ENCODE data around the gene SH3PXD2A. TPM values are rescaled to one million over a fixed set of nuclear protein-coding genes. Genes with fewer than 3 reads are reported as not detected.

The SH3PXD2A gene
- total and polyA plus RNA-seq, 10 of the 15 experiments (the other 5 are each of a cell fraction or from before 2014, with no cell fraction given): 0.63 to 14.0 (median 4.4) TPM

DNA sequence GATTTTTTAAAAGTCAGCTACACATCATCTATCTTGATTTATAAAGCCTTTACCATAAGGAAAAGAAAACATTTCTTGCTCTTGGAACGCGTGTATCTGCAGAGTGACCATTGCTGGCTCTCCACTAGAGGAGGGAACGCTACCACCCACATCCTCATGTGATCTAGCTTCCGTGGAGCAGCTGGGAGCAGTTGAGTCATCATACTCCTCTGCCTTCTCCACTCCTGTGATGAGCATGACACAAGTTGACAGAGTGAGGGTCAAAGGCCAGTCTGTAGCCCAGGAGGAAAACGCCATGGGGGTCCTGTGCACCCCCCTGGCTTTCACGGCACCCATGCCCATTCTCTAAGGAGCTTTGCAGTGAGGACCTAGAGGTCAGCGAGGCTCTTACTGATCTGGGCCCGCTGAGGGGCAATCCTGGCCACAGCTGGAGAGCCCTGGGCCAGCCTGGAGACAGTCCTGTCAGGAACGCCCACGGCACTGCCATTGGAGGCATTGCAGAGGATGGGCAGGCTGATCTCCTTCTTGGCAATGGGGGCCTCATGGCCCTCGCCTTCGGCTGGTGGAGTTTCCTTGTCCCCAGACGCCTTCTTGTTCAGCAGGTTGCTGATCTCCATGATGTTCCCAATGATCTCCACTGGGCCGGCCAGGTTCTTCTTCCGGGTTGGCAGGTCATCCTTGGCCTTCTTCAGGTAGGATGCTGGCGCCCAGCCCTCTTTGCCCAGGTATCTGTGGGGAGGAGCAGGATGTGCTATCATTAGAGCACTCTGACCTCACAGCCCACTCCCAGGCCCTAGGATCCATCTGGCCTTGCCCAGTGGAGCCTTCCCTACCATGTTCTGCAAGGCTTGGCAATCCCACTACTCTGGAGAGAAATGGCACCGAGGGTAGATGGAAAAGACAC, 242.7 kb downstream of the SH3PXD2A start:
- intact Hi-C loops (cut with micrococcal nuclease; ENCODE audit: unreplicated experiment) (no loop called here), in situ Hi-C loops (cut with MboI) (no loop called here)
- ATAC-seq (no peak), DNase-seq (ENCODE audit: low read depth, low spot score) (no peak), FAIRE-seq (no peak)
- Histone ChIP-seq H3K27ac (ENCODE audit: control insufficient read depth, insufficient read depth) (no peak overlapping the region), H4K20me1 (ENCODE audit: control insufficient read depth, insufficient read depth) (no peaks in the 10 kb centered on the region), H3K79me2 (ENCODE audit: control insufficient read depth, insufficient read depth, low read length) (no peaks in the 10 kb centered on the region), H3K4me1 (ENCODE audit: control insufficient read depth, insufficient read depth, low read length) (no peaks in the 10 kb centered on the region), H3K4me2 (ENCODE audit: control insufficient read depth, insufficient read depth) (no peak overlapping the region), H3K4me3 (no peak overlapping the region), H2AFZ (ENCODE audit: control insufficient read depth, low read depth, low read length) (no peak overlapping the region), H3K27me3 (replicated peaks in 1 of 2; ENCODE audit: control insufficient read depth in 2 of 2, insufficient read depth in 2 of 2, low read length in 1 of 2) (no peaks in the 10 kb centered on the region), H3K9ac (ENCODE audit: control insufficient read depth, insufficient read depth, low read length) (no peak overlapping the region), H3K9me3 (replicated peaks; ENCODE audit: control insufficient read depth, insufficient read depth, low read length) (no peaks in the 10 kb centered on the region), H3K36me3 (ENCODE audit: control insufficient read depth in 2 of 2, insufficient read depth in 2 of 2, low read length in 1 of 2) (peaks cover 14 to 37% of the 10 kb centered on the region in 2 experiments; a peak in 3 of 4 replicates)
- CTCF ChIA-PET: interaction anchor here (1.2 to 3.9 kb wide), 5 partner anchors 14 to 83 kb away, joined by 3 to 36 read pairs (median 5); no protein-coding TSS in a partner anchor
- SMC1A ChIA-PET (ENCODE audit: uncharacterized antibody, unreplicated experiment): interaction anchor here (1.0 kb wide), 1 partner anchor 105 kb away, joined by 3 read pairs; no protein-coding TSS in a partner anchor
- WGBS (ENCODE audit: insufficient coverage, insufficient replicate concordance, low lambda C conversion rate, missing lambda C conversion rate): 76% methylated on average over 17 of the region's 17 CpGs
- RAD21 ChIA-PET (ENCODE audit: unreplicated experiment): interaction anchor here (0.6 kb wide), 1 partner anchor 113 kb away, joined by 4 read pairs; no protein-coding TSS in a partner anchor
- BruUV-seq (replicated peaks): no TSS peak
- POLR2A ChIA-PET: interaction anchor here (0.5 kb wide), 1 partner anchor 194 kb away, joined by 3 read pairs; no protein-coding TSS in a partner anchor
- TF ChIP-seq PBX3 (IDR thresholded peaks at IDR 0.05; ENCODE audit: insufficient replicate concordance, low read depth, low read length): no peak
- no peak for TF ChIP-seq GABPA (IDR thresholded peaks at IDR 0.05; ENCODE audit: low read depth)
- no peak for TF ChIP-seq MEF2B (IDR thresholded peaks at IDR 0.05; ENCODE audit: partially characterized antibody, poor library complexity, severe bottlenecking)
- no peak for TF ChIP-seq RBBP5 (conservative IDR thresholded peaks at IDR 0.05)
- TF ChIP-seq, protein P1, sequence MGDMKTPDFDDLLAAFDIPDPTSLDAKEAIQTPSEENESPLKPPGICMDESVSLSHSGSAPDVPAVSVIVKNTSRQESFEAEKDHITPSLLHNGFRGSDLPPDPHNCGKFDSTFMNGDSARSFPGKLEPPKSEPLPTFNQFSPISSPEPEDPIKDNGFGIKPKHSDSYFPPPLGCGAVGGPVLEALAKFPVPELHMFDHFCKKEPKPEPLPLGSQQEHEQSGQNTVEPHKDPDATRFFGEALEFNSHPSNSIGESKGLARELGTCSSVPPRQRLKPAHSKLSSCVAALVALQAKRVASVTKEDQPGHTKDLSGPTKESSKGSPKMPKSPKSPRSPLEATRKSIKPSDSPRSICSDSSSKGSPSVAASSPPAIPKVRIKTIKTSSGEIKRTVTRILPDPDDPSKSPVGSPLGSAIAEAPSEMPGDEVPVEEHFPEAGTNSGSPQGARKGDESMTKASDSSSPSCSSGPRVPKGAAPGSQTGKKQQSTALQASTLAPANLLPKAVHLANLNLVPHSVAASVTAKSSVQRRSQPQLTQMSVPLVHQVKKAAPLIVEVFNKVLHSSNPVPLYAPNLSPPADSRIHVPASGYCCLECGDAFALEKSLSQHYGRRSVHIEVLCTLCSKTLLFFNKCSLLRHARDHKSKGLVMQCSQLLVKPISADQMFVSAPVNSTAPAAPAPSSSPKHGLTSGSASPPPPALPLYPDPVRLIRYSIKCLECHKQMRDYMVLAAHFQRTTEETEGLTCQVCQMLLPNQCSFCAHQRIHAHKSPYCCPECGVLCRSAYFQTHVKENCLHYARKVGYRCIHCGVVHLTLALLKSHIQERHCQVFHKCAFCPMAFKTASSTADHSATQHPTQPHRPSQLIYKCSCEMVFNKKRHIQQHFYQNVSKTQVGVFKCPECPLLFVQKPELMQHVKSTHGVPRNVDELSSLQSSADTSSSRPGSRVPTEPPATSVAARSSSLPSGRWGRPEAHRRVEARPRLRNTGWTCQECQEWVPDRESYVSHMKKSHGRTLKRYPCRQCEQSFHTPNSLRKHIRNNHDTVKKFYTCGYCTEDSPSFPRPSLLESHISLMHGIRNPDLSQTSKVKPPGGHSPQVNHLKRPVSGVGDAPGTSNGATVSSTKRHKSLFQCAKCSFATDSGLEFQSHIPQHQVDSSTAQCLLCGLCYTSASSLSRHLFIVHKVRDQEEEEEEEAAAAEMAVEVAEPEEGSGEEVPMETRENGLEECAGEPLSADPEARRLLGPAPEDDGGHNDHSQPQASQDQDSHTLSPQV (IDR thresholded peaks at IDR 0.05): no peak
- TF ChIP-seq ZBTB4 (CRISPR knock-in tag; IDR thresholded peaks at IDR 0.05): no peak
- TF ChIP-seq, protein P2, sequence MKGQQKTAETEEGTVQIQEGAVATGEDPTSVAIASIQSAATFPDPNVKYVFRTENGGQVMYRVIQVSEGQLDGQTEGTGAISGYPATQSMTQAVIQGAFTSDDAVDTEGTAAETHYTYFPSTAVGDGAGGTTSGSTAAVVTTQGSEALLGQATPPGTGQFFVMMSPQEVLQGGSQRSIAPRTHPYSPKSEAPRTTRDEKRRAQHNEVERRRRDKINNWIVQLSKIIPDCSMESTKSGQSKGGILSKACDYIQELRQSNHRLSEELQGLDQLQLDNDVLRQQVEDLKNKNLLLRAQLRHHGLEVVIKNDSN (IDR thresholded peaks at IDR 0.05; ENCODE audit: borderline replicate concordance, extremely low read length, insufficient read depth, low read depth, low read length): no peak

Data from GM12878 (cell line).